Naive thymus-derived CD4-positive, alpha-beta T cell (primary cell): ENCODE results near the gene ARFGEF3. TPM values are rescaled to one million over a fixed set of nuclear protein-coding genes. Genes with fewer than 3 reads are reported as not detected.

Experiments
- ATAC-seq: fragments of 150-1000 bp; cut with Tn5 transposase; 2 replicates; pipeline ENCODE4 v1.10.0; 2021; ENCODE audit warnings: mild to moderate bottlenecking, moderate library complexity
- CTCF ChIA-PET: fragments of 350-600 bp; sonication (Branson Sonifier 250); formaldehyde crosslinking; loops from one replicate; lab custom pipeline; 2021; ENCODE audit warnings: antibody characterized with exemption; lab: Charles Lee
- POLR2A ChIA-PET: fragments of 350-600 bp; sonication (Branson Sonifier 250); formaldehyde crosslinking; loops from one replicate; lab custom pipeline; 2021; ENCODE audit warnings: antibody characterized with exemption, inconsistent platforms; lab: Charles Lee
- DNase-seq, 9 donors: peaks; one replicate each; pipeline versions ENCODE4 v3.0.0 to v3.0.0-alpha.2; 2020 to 2022; ENCODE audit warnings: mixed read lengths in 1 of 9
- H3K27ac ChIP-seq: one replicate; pipeline ENCODE4 v1.7.0; 2013; ENCODE audit warnings: mild to moderate bottlenecking, low read depth, low read length, moderate library complexity
- H3K27me3 ChIP-seq, 2 donors: one replicate each; pipeline ENCODE4 v1.7.0; 2013; ENCODE audit warnings: low read length in 2 of 2, mild to moderate bottlenecking in 2 of 2, moderate library complexity in 2 of 2; ENCODE audit not compliant: control insufficient read depth in 2 of 2, insufficient read depth in 2 of 2
- H3K36me3 ChIP-seq, 3 experiments: 1 replicate in 2 of 3; 2 replicates in 1 of 3; pipeline ENCODE4 v1.7.0; 2013; ENCODE audit warnings: low read length in 3 of 3, mild to moderate bottlenecking in 3 of 3, moderate library complexity in 1 of 3; ENCODE audit not compliant: insufficient read depth in 3 of 3, control insufficient read depth in 2 of 3
- H3K4me1 ChIP-seq, 2 donors: one replicate each; pipeline ENCODE4 v1.7.0; 2013; ENCODE audit warnings: low read length in 2 of 2, mild to moderate bottlenecking in 2 of 2, moderate library complexity in 1 of 2; ENCODE audit not compliant: control insufficient read depth in 2 of 2, insufficient read depth in 2 of 2
- H3K4me3 ChIP-seq: 2 replicates; pipeline ENCODE4 v1.7.0; 2013; ENCODE audit warnings: mild to moderate bottlenecking, low read length
- H3K9me3 ChIP-seq, 3 experiments: 1 replicate in 2 of 3; 2 replicates in 1 of 3; pipeline ENCODE4 v1.7.0; 2013; ENCODE audit warnings: low read length in 3 of 3; ENCODE audit not compliant: control insufficient read depth in 2 of 3
- H3K27ac Mint-ChIP-seq, 9 donors: one replicate each; pipeline ENCODE4 v1.8.0; 2020 to 2022; ENCODE audit warnings: mixed read lengths in 9 of 9, mild to moderate bottlenecking in 8 of 9, moderate library complexity in 5 of 9, inconsistent platforms in 2 of 9
- H3K27me3 Mint-ChIP-seq, 5 donors: one replicate each; pipeline ENCODE4 v1.8.0; 2021 to 2022; ENCODE audit warnings: mixed read lengths in 5 of 5, mild to moderate bottlenecking in 1 of 5
- H3K36me3 Mint-ChIP-seq, 5 donors: one replicate each; pipeline ENCODE4 v1.8.0; 2020 to 2022; ENCODE audit warnings: mixed read lengths in 5 of 5, mild to moderate bottlenecking in 3 of 5, inconsistent platforms in 1 of 5
- H3K4me1 Mint-ChIP-seq, 7 donors: one replicate each; pipeline ENCODE4 v1.8.0; 2020 to 2022; ENCODE audit warnings: mixed read lengths in 7 of 7, mild to moderate bottlenecking in 3 of 7, inconsistent platforms in 1 of 7
- H3K4me3 Mint-ChIP-seq, 10 donors: one replicate each; pipeline ENCODE4 v1.8.0; 2020 to 2022; ENCODE audit warnings: mild to moderate bottlenecking in 10 of 10, mixed read lengths in 10 of 10, moderate library complexity in 6 of 10, inconsistent platforms in 2 of 10
- H3K9me3 Mint-ChIP-seq, 11 donors: one replicate each; pipeline ENCODE4 v1.8.0; 2020 to 2022; ENCODE audit warnings: mixed read lengths in 11 of 11, mild to moderate bottlenecking in 4 of 11, inconsistent platforms in 1 of 11, moderate library complexity in 1 of 11
- intact Hi-C, 2 donors: fragments of 100-400 bp; cut with micrococcal nuclease; formaldehyde crosslinking; loops; one replicate each; pipeline ENCODE4 v1.15.1; 2023
- polyA plus RNA-seq, 2 donors: library from polyadenylated mRNA; unstranded; fragments of 300-500 nt; fragmentation: Illumina TruSeq; gene quantifications; one replicate each; pipeline ENCODE4 v1.2.3, GENCODE V29; 2021
- total RNA-seq, 6 experiments: library from RNA in 5 of 6; stranded (reverse) in 5 of 6; gene quantifications; 1 replicate in 5 of 6; 2 replicates in 1 of 6; pipeline ENCODE4 v1.2.3 and lab custom pipeline; 2021 to 2026

The ARFGEF3 gene
- total and polyA plus RNA-seq, 7 experiments from 2014 or later = 0.02 to 0.15 (median 0.03) TPM; not detected in 4

DNA sequence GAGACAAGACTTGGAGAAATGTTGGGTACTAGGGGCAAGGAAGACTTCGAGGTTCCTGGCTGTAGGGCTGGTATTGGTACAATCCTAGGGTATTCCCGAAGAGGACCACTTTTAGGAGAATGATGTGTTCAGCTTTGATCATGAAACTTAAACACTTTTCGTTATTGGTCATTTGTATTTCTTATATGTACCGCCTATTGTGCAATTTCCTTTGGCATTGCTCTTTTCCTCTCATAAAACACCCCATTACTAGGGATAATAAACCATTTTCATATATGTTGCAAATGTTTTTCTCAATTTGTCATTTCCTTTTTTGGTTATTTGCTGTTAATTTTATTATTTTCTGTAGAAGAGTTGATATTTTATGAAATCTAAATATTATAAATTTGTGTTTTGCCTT is 18.9 kb upstream of the ARFGEF3 start:
- no peaks in the 10 kb centered on the region for H3K36me3 Mint-ChIP-seq
- no peaks in the 10 kb centered on the region for H3K4me1 ChIP-seq
- H3K27ac Mint-ChIP-seq = no peak overlapping the region
- H3K36me3 ChIP-seq = no peaks in the 10 kb centered on the region
- no peak overlapping the region for H3K4me3 Mint-ChIP-seq
- DNase-seq (no peak), ATAC-seq (no peak)
- peaks cover 0 to 3% (median 0%) of the 10 kb centered on the region in 11 donors for H3K9me3 Mint-ChIP-seq
- H3K4me1 Mint-ChIP-seq = no peaks in the 10 kb centered on the region
- intact Hi-C loops = no loop called here
- no peaks in the 10 kb centered on the region for H3K9me3 ChIP-seq
- POLR2A ChIA-PET = no interaction called here
- H3K4me3 ChIP-seq = no peak overlapping the region
- CTCF ChIA-PET = no interaction called here
- no peak overlapping the region for H3K27ac ChIP-seq
- peaks cover 0 to 3% of the 10 kb centered on the region in 2 donors for H3K27me3 ChIP-seq
- peaks cover 42 to 61% (median 58%) of the 10 kb centered on the region in 5 donors for H3K27me3 Mint-ChIP-seq

DNA sequence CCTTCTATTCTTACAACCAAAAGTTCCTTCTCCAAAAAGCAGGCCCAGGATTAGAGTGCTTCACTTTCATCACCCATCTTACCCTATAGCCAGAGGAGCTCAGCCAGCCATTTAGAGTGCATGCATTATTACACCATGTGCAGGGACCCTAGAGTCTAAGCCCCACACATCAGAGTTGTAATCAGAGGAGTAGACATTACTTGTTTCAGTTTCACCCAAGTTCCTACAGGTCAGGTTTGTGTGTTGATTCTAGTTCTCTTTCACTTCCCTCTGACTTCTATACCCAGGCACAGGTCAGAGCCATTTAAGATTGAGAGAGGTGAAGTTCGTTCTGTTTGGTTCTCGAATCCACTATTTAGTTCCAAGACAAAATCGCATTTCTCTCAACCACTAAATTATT is 16.3 kb upstream of the ARFGEF3 start:
- Histone ChIP-seq H3K36me3 (no peaks in the 10 kb centered on the region), H3K4me1 (no peaks in the 10 kb centered on the region), H3K27me3 (peaks cover 0 to 3% of the 10 kb centered on the region in 2 donors), H3K27ac (no peak overlapping the region), H3K9me3 (no peaks in the 10 kb centered on the region), H3K4me3 (no peak overlapping the region)
- Mint-ChIP-seq H3K36me3 (no peaks in the 10 kb centered on the region), H3K9me3 (peaks cover 0 to 3% (median 0%) of the 10 kb centered on the region in 11 donors), H3K27ac (no peak overlapping the region), H3K4me1 (no peaks in the 10 kb centered on the region), H3K4me3 (no peak overlapping the region), H3K27me3 (peaks cover 38 to 66% (median 52%) of the 10 kb centered on the region in 5 donors)
- CTCF ChIA-PET = no interaction called here
- POLR2A ChIA-PET = no interaction called here
- ATAC-seq (no peak), DNase-seq (no peak)
- intact Hi-C loops = no loop called here

- Mint-ChIP-seq H3K4me3 (no peak overlapping the region), H3K36me3 (no peaks in the 10 kb centered on the region), H3K27me3 (peaks cover 39 to 58% (median 54%) of the 10 kb centered on the region in 5 donors), H3K4me1 (no peaks in the 10 kb centered on the region), H3K9me3 (peaks cover 0 to 3% (median 0%) of the 10 kb centered on the region in 11 donors), H3K27ac (no peak overlapping the region)
- Histone ChIP-seq H3K27ac (no peak overlapping the region), H3K4me1 (no peaks in the 10 kb centered on the region), H3K9me3 (no peaks in the 10 kb centered on the region), H3K27me3 (peaks cover 0 to 3% of the 10 kb centered on the region in 2 donors), H3K4me3 (no peak overlapping the region), H3K36me3 (no peaks in the 10 kb centered on the region)
- CTCF ChIA-PET = interaction anchor here (0.7 kb wide), 1 partner anchor 737 kb away, joined by 3 read pairs; no protein-coding TSS in a partner anchor
- intact Hi-C loops = no loop called here
- ATAC-seq = no peak
- no peak for DNase-seq
- POLR2A ChIA-PET = no interaction called here
These were observed 15.2 kb upstream of the ARFGEF3 start for GRCh38 chr6:138146544-138146943.

- CTCF ChIA-PET = no interaction called here
- Histone ChIP-seq H3K4me1 (no peaks in the 10 kb centered on the region), H3K36me3 (no peaks in the 10 kb centered on the region), H3K4me3 (no peak overlapping the region), H3K27ac (no peak overlapping the region), H3K27me3 (peaks cover 0 to 8% of the 10 kb centered on the region in 2 donors), H3K9me3 (no peaks in the 10 kb centered on the region)
- no peak for DNase-seq
- Mint-ChIP-seq H3K4me1 (no peaks in the 10 kb centered on the region), H3K36me3 (no peaks in the 10 kb centered on the region), H3K27ac (no peak overlapping the region), H3K27me3 (peaks cover 44 to 71% (median 65%) of the 10 kb centered on the region in 5 donors), H3K4me3 (no peak overlapping the region), H3K9me3 (peaks cover 2 to 25% (median 10%) of the 10 kb centered on the region in 11 donors)
- intact Hi-C loops = no loop called here
- ATAC-seq = no peak
- POLR2A ChIA-PET = no interaction called here
These were observed 6.3 kb upstream of the ARFGEF3 start for GRCh38 chr6:138155443-138155842.

DNA sequence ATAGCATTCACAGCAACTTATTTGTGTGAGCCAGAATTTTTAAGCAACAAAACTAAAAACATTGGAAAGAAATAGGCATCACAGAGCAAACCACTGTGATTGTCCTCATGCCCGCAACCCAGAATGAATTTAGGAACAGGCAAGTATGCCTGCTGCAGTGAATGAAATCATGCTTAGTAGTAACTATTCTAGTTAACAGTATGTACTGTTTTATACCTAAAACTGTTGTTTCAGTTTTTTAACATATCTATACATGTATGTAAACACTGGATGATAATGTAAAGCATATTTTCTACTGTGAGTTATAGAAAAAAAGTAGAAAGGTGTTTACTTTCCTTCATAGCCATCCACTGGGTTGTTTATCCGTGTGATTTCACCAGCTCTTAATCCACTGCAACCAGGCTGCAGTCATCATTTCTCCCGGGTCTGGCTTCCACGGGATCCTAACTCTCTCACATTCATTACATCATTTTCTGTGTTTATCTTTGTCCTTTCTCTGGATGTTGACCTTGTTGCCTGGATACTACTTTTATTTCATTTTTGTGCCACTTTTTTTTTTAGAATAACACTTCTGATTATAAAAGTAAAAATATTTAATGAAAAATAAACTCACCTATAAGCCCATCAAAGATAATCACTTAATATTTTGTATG is 3.6 kb upstream of the ARFGEF3 start:
- Histone ChIP-seq H3K27ac (no peak overlapping the region), H3K4me3 (no peak overlapping the region), H3K36me3 (no peaks in the 10 kb centered on the region), H3K9me3 (no peaks in the 10 kb centered on the region), H3K27me3 (peaks cover 7 to 16% of the 10 kb centered on the region in 2 donors), H3K4me1 (peaks cover 0 to 3% of the 10 kb centered on the region in 2 donors)
- Mint-ChIP-seq H3K9me3 (peaks cover 2 to 11% (median 5%) of the 10 kb centered on the region in 11 donors), H3K36me3 (no peaks in the 10 kb centered on the region), H3K27ac (no peak overlapping the region), H3K4me3 (no peak overlapping the region), H3K4me1 (peaks cover 2 to 16% (median 8%) of the 10 kb centered on the region in 7 donors), H3K27me3 (peaks cover 52 to 70% (median 65%) of the 10 kb centered on the region in 5 donors)
- POLR2A ChIA-PET = no interaction called here
- CTCF ChIA-PET = no interaction called here
- DNase-seq = no peak
- ATAC-seq = no peak
- intact Hi-C loops = no loop called here

GRCh38 chr6:138159246-138159645 is 2.5 kb upstream of the ARFGEF3 start:
- peaks cover 7 to 24% of the 10 kb centered on the region in 2 donors for H3K27me3 ChIP-seq
- H3K9me3 Mint-ChIP-seq = peaks cover 0 to 1% (median 0%) of the 10 kb centered on the region in 11 donors
- ATAC-seq = no peak
- intact Hi-C loops = no loop called here
- H3K4me1 ChIP-seq = peaks cover 0 to 3% of the 10 kb centered on the region in 2 donors
- H3K36me3 ChIP-seq = no peaks in the 10 kb centered on the region
- H3K36me3 Mint-ChIP-seq = no peaks in the 10 kb centered on the region
- no peak overlapping the region for H3K4me3 Mint-ChIP-seq
- no peak overlapping the region for H3K27ac ChIP-seq
- no peak for DNase-seq
- ChIA-PET POLR2A (no interaction called here), CTCF (interaction anchor here (0.6 kb wide), 1 partner anchor 115 kb away, joined by 4 read pairs; no protein-coding TSS in a partner anchor)
- H3K4me1 Mint-ChIP-seq = peaks cover 2 to 16% (median 8%) of the 10 kb centered on the region in 7 donors
- H3K9me3 ChIP-seq = no peaks in the 10 kb centered on the region
- H3K27me3 Mint-ChIP-seq = peaks cover 59 to 71% (median 67%) of the 10 kb centered on the region in 5 donors
- H3K27ac Mint-ChIP-seq = no peak overlapping the region
- H3K4me3 ChIP-seq = no peak overlapping the region
